Natural killer cell (primary cell): ENCODE data around the gene STARD13. TPM values are rescaled to one million over a fixed set of nuclear protein-coding genes. Genes with fewer than 3 reads are reported as not detected.

Experiments used
- ATAC-seq, 3 donors: fragments of 150-1000 bp in 2 of 3; fragments of 200-7000 bp in 1 of 3; cut with Tn5 transposase; 1 replicate in 1 of 3; 2 replicates in 2 of 3; pipeline ENCODE4 v1.10.0; 2021; ENCODE audit warnings: mild to moderate bottlenecking in 2 of 3, moderate library complexity in 2 of 3
- DNase-seq, 2 donors: peaks; one replicate each; pipeline versions ENCODE4 v3.0.0 to v3.0.0-alpha.2; 2013 to 2021; ENCODE audit warnings: mixed read lengths in 1 of 2
- H3K27ac ChIP-seq: one replicate; pipeline ENCODE4 v1.5.1; 2013; ENCODE audit warnings: mild to moderate bottlenecking, low read length
- H3K27me3 ChIP-seq: one replicate; pipeline ENCODE4 v1.6.1; 2013; ENCODE audit warnings: low read length; ENCODE audit not compliant: control insufficient read depth, insufficient read depth
- H3K36me3 ChIP-seq: one replicate; pipeline ENCODE4 v1.6.1; 2013; ENCODE audit warnings: low read length; ENCODE audit not compliant: control insufficient read depth, insufficient read depth
- H3K4me1 ChIP-seq: one replicate; pipeline ENCODE4 v1.6.1; 2013; ENCODE audit warnings: low read length; ENCODE audit not compliant: control insufficient read depth, insufficient read depth
- H3K4me3 ChIP-seq: one replicate; pipeline ENCODE4 v1.5.1; 2013; ENCODE audit warnings: low read length
- H3K9me3 ChIP-seq: one replicate; pipeline ENCODE4 v1.6.1; 2013; ENCODE audit warnings: low read length; ENCODE audit not compliant: control insufficient read depth, insufficient read depth
- H3K27ac Mint-ChIP-seq, 2 donors: one replicate each; pipeline ENCODE4 v1.8.0; 2022; ENCODE audit warnings: mild to moderate bottlenecking in 2 of 2, mixed read lengths in 2 of 2, moderate library complexity in 1 of 2
- H3K27me3 Mint-ChIP-seq, 2 donors: one replicate each; pipeline ENCODE4 v1.8.0; 2022; ENCODE audit warnings: low read depth in 2 of 2, mixed read lengths in 2 of 2
- H3K36me3 Mint-ChIP-seq: one replicate; pipeline ENCODE4 v1.8.0; 2022; ENCODE audit warnings: mixed read lengths
- H3K4me1 Mint-ChIP-seq, 2 donors: one replicate each; pipeline ENCODE4 v1.8.0; 2022; ENCODE audit warnings: mixed read lengths in 2 of 2
- H3K4me3 Mint-ChIP-seq: one replicate; pipeline ENCODE4 v1.8.0; 2022; ENCODE audit warnings: mild to moderate bottlenecking, moderate library complexity, mixed read lengths
- H3K9me3 Mint-ChIP-seq, 2 donors: one replicate each; pipeline ENCODE4 v1.8.0; 2022; ENCODE audit warnings: mixed read lengths in 2 of 2
- WGBS: methylation state at CpG from one replicate; pipeline ENCODE4 v1.1.7; 2013; ENCODE audit warnings: missing lambda C conversion rate; ENCODE audit not compliant: insufficient coverage; 5-methylcytosine and 5-hydroxymethylcytosine counted together
- intact Hi-C: fragments of 100-400 bp; cut with micrococcal nuclease; formaldehyde crosslinking; loops from one replicate; pipeline ENCODE4 v1.14.2; 2022
- total RNA-seq, 4 donors: library from RNA; stranded (reverse); fragments of 120-200 nt in 1 of 4; gene quantifications; one replicate each; pipeline versions ENCODE4 v1.2.3 to v1.2.4, GENCODE V29; 2013 to 2022
- TF ChIP-seq, protein P1 (sequence below): fragments of 200-600 bp; IDR thresholded peaks from one replicate; pipeline ENCODE4 v1.8.0; 2022; ENCODE audit warnings: antibody characterized with exemption

STARD13 gene
- total RNA-seq, 3 donors from 2014 or later (not counting 1 experiment from before 2014, with no cell fraction given) = not detected

DNA sequence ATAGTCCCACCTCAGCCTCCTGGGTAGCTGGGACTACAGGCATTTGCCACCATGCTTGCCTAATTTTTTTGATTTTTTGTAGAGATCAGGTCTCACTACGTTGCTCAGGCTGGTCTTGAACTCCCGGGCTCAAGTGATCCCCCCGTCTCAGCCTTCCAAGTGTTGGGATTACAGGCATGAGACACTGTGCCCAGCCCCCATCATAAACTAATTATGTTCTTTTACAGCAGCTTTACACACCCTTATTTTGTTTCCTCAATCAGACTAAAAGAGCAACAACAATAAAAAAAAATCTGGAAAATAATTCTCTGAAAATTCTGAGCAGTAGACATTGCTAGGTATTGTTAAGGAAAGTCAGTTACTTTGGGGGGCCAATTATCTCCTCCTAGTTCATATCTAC lies 35.7 kb downstream of the STARD13 start:
- ATAC-seq (no peak), DNase-seq (no peak)
- H3K27me3 Mint-ChIP-seq = peaks cover 0 to 3% of the 10 kb centered on the region in 2 donors
- Histone ChIP-seq H3K27ac (no peak overlapping the region), H3K27me3 (no peaks in the 10 kb centered on the region), H3K9me3 (no peaks in the 10 kb centered on the region), H3K36me3 (no peaks in the 10 kb centered on the region), H3K4me1 (no peaks in the 10 kb centered on the region), H3K4me3 (no peak overlapping the region)
- TF ChIP-seq, protein P1, sequence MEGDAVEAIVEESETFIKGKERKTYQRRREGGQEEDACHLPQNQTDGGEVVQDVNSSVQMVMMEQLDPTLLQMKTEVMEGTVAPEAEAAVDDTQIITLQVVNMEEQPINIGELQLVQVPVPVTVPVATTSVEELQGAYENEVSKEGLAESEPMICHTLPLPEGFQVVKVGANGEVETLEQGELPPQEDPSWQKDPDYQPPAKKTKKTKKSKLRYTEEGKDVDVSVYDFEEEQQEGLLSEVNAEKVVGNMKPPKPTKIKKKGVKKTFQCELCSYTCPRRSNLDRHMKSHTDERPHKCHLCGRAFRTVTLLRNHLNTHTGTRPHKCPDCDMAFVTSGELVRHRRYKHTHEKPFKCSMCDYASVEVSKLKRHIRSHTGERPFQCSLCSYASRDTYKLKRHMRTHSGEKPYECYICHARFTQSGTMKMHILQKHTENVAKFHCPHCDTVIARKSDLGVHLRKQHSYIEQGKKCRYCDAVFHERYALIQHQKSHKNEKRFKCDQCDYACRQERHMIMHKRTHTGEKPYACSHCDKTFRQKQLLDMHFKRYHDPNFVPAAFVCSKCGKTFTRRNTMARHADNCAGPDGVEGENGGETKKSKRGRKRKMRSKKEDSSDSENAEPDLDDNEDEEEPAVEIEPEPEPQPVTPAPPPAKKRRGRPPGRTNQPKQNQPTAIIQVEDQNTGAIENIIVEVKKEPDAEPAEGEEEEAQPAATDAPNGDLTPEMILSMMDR = no peak
- H3K9me3 Mint-ChIP-seq = peaks cover 0 to 2% of the 10 kb centered on the region in 2 donors
- no peak overlapping the region for H3K27ac Mint-ChIP-seq
- H3K4me3 Mint-ChIP-seq = no peak overlapping the region
- intact Hi-C loops = no loop called here
- no peaks in the 10 kb centered on the region for H3K4me1 Mint-ChIP-seq
- H3K36me3 Mint-ChIP-seq = no peaks in the 10 kb centered on the region
- WGBS = 58% methylated on average over 3 of the region's 3 CpGs

DNA sequence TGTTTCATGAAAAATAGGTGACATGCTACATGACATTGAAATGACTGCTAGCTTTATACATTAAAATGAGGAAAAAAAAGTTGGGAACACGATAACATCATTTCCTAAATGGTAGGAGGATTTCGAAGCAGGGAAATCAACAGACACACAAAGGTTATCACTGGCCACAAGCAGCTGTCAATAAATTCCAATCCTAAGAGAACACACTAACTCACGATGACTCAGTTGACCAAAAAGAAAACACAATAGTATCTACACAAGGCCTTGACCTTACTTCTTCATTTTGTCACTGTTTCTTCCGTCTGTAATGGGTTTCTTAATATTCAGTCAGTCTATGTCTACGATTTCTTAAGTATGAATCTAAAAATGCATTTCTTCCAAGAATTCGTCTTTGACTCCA lies 36.5 kb downstream of the STARD13 start:
- H3K27ac Mint-ChIP-seq = no peak overlapping the region
- no peaks in the 10 kb centered on the region for H3K9me3 ChIP-seq
- peaks cover 0 to 3% of the 10 kb centered on the region in 2 donors for H3K27me3 Mint-ChIP-seq
- DNase-seq (no peak), ATAC-seq (no peak)
- no peaks in the 10 kb centered on the region for H3K36me3 Mint-ChIP-seq
- WGBS = 89% methylated on average over 5 of the region's 6 CpGs
- no peak overlapping the region for H3K27ac ChIP-seq
- TF ChIP-seq, protein P1 = no peak
- H3K36me3 ChIP-seq = no peaks in the 10 kb centered on the region
- H3K4me3 Mint-ChIP-seq = no peak overlapping the region
- H3K9me3 Mint-ChIP-seq = peaks cover 0 to 2% of the 10 kb centered on the region in 2 donors
- H3K4me1 ChIP-seq = no peaks in the 10 kb centered on the region
- no peaks in the 10 kb centered on the region for H3K27me3 ChIP-seq
- intact Hi-C loops = no loop called here
- no peak overlapping the region for H3K4me3 ChIP-seq
- no peaks in the 10 kb centered on the region for H3K4me1 Mint-ChIP-seq

DNA sequence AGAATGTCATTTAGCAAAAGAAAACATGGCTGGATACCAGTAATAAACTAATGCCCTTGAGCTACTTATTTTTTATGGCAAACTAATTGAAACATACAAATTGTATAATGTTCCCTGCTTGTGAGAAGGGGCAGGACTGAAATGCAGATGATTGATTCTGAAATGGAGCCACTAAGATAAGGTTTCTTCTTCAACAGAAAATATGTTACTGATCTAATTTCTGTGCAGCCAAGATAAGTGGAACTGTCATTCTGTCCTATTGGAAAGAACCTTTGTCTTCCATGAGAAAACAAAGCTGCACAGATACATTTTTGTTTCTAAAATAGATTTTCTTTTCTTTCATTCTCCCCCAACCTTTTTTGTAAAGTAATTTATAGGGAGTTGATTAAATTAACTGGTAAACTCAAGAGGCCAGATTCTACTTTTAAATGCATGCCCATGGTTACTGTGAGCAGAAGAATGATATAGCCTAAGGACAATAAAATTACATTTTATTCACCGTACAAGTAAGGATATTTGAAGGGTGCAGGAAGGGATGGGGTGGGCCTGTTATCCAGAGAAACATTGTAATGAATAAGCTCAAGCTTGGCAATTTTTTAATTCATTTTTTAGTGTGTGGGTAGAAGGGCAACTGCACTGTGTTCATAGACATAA lies 39.9 kb downstream of the STARD13 start:
- H3K27me3 ChIP-seq = no peaks in the 10 kb centered on the region
- no peak overlapping the region for H3K4me3 ChIP-seq
- Mint-ChIP-seq H3K36me3 (no peaks in the 10 kb centered on the region), H3K9me3 (peaks cover 0 to 2% of the 10 kb centered on the region in 2 donors), H3K4me3 (no peak overlapping the region), H3K4me1 (no peaks in the 10 kb centered on the region), H3K27me3 (peaks cover 0 to under 1% of the 10 kb centered on the region in 2 donors), H3K27ac (no peak overlapping the region)
- TF ChIP-seq, protein P1 = no peak
- H3K4me1 ChIP-seq = no peaks in the 10 kb centered on the region
- DNase-seq (no peak), ATAC-seq (no peak)
- H3K27ac ChIP-seq = no peak overlapping the region
- WGBS = 100% methylated on average over 1 of the region's 1 CpG
- H3K36me3 ChIP-seq = no peaks in the 10 kb centered on the region
- H3K9me3 ChIP-seq = no peaks in the 10 kb centered on the region
- intact Hi-C loops = no loop called here

DNA sequence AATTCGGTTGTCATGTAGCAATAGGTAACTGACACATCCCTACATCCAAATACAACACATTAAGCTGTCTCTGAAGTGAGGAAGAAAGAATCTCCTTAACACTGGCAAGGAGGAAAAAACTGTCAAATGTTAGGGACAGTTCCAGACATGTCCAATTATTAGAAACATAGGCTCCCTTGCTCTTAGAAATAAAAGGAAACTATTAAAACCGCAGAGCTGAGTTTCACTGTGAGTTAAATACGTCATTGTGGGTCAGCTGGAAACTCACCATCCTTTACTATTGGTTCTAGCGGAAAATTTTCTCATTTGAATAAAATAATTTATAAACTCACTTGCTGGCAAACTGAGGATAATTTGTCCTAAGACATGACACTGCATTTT lies 40.7 kb downstream of the STARD13 start:
- WGBS = 71% methylated on average over 3 of the region's 4 CpGs
- H3K4me1 Mint-ChIP-seq = no peaks in the 10 kb centered on the region

More for the DNA sequence above, 40.7 kb downstream of the STARD13 start:
- no peaks in the 10 kb centered on the region for H3K4me1 ChIP-seq
- H3K36me3 ChIP-seq = no peaks in the 10 kb centered on the region
- Mint-ChIP-seq H3K4me3 (no peak overlapping the region), H3K36me3 (no peaks in the 10 kb centered on the region), H3K27me3 (no peaks in the 10 kb centered on the region), H3K27ac (no peak overlapping the region), H3K9me3 (peaks cover 0 to 2% of the 10 kb centered on the region in 2 donors)
- ATAC-seq = no peak
- no peak overlapping the region for H3K4me3 ChIP-seq
- TF ChIP-seq, protein P1 = no peak
- intact Hi-C loops = no loop called here
- DNase-seq = no peak
- H3K9me3 ChIP-seq = no peaks in the 10 kb centered on the region
- H3K27ac ChIP-seq = no peak overlapping the region
- H3K27me3 ChIP-seq = no peaks in the 10 kb centered on the region
